Coronary artery (tissue), 2 donors: ENCODE data around the gene PSD.

Source experiments
- DNase-seq: peaks from one replicate; pipeline ENCODE4 v3.0.0-alpha.2; 2017; ENCODE audit warnings: low spot score
- H3K27ac ChIP-seq, 2 donors: fragments of 200-600 bp; sonication (generic); one replicate each; pipeline ENCODE4 v1.5.1; 2016 to 2019
- H3K4me3 ChIP-seq: fragments of 200-600 bp; sonication (generic); 2 replicates; pipeline ENCODE4 v1.5.1; 2016; ENCODE audit warnings: mild to moderate bottlenecking, moderate library complexity
- CTCF ChIP-seq: fragments of 200-600 bp; sonication (generic); IDR thresholded peaks from one replicate; pipeline ENCODE4 v1.5.1; 2019; ENCODE audit warnings: antibody characterized with exemption

The PSD gene

GRCh38 chr10:102418622-102419268 is at the start of gene PSD:
TSS of gene PSD (minus strand) at chr10:102418785. CDS start at chr10:102417038, 1,747 bp downstream.
- TF ChIP-seq CTCF: no peak
- DNase-seq: no peak
- no peak within 1 kb of the TSS for H3K27ac ChIP-seq
- peak within 1 kb of the TSS; percentile 90 for H3K4me3 ChIP-seq

GRCh38 chr10:102467971-102468438 is 49.4 kb upstream of the PSD start:
- no peak for TF ChIP-seq CTCF
- Histone ChIP-seq H3K4me3 (no peak overlapping the region), H3K27ac (no peak overlapping the region)
- no peak for DNase-seq

GRCh38 chr10:102467318-102467717 is 48.7 kb upstream of the PSD start:
- Histone ChIP-seq H3K4me3 (no peak overlapping the region), H3K27ac (no peak overlapping the region)
- no peak for DNase-seq
- TF ChIP-seq CTCF: no peak

DNA sequence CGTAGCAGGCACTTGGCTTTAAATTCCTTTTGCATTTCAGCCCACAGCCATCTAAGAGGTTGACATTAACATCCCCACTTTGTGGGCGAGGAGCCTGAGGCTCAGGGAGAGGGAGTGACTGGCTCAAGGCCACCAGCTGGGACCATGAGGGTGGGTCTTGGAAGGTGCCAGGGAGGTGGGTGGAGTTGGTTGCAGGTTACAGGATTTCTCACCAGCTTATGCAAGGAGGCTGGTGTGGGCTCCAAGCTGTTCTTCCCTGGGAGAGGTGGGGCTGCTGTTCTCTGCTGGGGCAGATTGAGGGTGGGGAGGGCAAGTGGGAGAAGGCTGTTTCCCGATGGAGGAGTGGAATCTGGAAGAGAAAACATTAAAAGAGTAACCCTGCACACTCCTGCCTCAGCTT is 46.9 kb upstream of the PSD start:
- no peak for DNase-seq
- TF ChIP-seq CTCF: no peak
- no peak overlapping the region for H3K4me3 ChIP-seq
- no peak overlapping the region for H3K27ac ChIP-seq

- DNase-seq: no peak
- no peak for TF ChIP-seq CTCF
- no peak overlapping the region for H3K4me3 ChIP-seq
- no peak overlapping the region for H3K27ac ChIP-seq
Measured at GRCh38 chr10:102463983-102464382, 45.4 kb upstream of the PSD start.

DNA sequence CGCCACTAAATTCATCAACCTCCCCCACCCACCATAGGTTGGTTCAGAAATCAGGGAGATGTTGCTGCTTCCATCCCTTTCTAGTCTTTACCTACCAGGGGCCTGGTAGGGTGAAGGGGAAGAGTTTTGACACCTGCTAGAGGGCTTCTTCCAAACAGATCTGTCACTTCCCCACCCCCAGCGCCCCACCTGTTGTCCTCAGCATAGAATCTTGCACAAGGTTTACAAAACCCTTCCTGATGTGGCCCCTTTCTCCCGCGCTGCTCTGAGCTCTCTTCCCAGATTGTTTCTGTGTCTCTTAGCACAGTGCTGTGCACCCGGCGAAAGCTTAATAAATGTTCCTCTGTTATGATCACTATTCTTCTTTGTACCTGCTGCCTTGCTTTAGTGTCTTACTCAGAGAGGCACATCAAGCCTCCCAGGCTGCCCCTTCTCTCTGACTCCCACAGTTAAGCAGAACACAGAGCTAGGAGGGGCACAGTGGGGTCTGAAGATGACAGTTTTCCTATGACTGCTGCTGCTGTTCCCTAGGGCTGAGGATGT is 44.0 kb upstream of the PSD start:
- no peak for DNase-seq
- no peak for TF ChIP-seq CTCF
- no peak overlapping the region for H3K27ac ChIP-seq
- peak overlapping the region; percentile 48 for H3K4me3 ChIP-seq
